Activated CD8-positive, alpha-beta memory T cell treated with anti-CD3 and anti-CD28 coated beads, Interleukin-2, amount 50 U/mL, for 24 hours (primary cell): ENCODE data around the gene GGA1.

Source experiments
- DNase-seq: peaks from one replicate; pipeline ENCODE4 v3.0.0-alpha.2; 2020; ENCODE audit errors: extremely low read depth

Gene GGA1, protein sequence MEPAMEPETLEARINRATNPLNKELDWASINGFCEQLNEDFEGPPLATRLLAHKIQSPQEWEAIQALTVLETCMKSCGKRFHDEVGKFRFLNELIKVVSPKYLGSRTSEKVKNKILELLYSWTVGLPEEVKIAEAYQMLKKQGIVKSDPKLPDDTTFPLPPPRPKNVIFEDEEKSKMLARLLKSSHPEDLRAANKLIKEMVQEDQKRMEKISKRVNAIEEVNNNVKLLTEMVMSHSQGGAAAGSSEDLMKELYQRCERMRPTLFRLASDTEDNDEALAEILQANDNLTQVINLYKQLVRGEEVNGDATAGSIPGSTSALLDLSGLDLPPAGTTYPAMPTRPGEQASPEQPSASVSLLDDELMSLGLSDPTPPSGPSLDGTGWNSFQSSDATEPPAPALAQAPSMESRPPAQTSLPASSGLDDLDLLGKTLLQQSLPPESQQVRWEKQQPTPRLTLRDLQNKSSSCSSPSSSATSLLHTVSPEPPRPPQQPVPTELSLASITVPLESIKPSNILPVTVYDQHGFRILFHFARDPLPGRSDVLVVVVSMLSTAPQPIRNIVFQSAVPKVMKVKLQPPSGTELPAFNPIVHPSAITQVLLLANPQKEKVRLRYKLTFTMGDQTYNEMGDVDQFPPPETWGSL

GRCh38 chr22:37608477-37609239 lies at the start of gene GGA1:
GGA1 (plus strand) TSS chr22:37608834; CDS start chr22:37608861, 27 bp downstream.
- DNase-seq = peak; percentile 76

- DNase-seq = no peak
These were observed 49.1 kb upstream of the GGA1 start for GRCh38 chr22:37559521-37559900.

GRCh38 chr22:37559901-37560607 lies 48.6 kb upstream of the GGA1 start, which contains the start of gene CDC42EP1:
CDC42EP1 (plus strand) TSS chr22:37560480; CDS start chr22:37566350, 5,870 bp downstream.
- no peak for DNase-seq

DNA sequence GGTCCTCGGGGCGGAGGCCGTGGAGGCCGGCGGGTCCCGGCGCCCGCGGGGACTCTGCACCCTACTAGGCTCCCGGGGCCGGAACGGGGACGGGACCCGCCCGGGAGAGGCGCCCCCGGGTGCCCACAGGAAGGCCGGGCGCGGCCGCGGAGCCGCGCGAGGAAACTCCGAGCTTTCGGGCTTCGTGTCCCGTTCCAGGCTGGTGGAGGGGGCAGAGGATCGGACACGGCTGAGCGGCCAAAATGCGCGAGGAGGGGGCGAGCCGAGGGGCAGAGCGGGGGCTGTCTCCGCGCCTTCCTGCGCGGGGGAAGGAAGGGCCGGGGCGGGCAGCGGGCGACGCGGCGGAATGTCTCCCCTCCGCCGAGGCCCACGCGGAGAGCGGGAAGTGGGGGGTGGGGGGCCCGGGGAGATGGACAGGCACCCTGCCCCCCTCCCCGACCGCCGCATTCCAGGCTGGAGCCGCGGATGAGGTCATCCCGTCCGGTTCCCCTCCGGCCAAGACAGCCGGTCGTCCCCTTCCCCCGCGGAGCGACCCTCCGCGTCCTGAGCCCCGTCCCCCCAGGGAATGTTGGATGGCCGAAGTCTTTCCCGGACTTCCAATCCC lies 47.9 kb upstream of the GGA1 start:
- DNase-seq = no peak

DNA sequence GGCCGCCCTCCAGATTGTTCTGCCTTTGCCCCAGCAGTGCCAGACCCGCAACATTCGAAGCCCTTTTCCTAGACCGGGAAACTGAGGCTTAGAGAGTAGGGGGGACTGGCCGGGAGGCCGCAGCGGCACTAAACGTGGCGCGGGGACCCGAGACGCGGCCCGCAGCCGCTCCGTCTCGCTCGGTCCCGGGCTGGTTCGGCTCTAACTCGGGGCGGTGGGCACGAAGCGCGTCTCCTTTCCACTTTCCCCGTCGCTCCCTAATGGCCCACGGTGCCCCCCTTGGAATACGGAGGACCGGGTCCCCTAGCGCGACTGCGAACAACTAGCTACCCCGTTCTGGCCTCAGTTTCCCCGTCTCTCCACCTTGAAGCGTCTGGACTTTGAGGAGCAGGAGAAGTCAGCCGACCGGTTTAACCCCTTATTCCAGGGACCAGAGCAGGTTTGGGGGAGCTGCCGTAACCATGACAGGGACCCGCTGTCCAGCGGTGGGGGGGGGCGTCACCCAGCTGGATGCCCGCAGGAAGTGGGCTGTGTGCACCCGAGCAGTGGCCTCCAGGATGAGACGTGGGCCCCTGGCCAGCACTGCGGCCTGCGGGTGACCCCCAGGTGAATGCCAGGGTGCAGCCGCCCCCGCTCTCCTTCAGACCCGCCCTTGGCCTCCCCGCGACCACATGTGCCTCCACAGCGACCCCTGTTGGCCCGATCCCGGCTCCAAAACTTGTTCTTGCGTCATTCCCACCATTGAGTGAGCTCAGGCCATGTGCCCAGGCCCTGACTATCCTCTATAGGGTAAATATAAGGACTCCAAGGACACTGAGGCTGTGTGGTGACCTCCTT lies 47.2 kb upstream of the GGA1 start:
- DNase-seq = peak; percentile 60

- no peak for DNase-seq
These were observed 46.4 kb upstream of the GGA1 start for GRCh38 chr22:37562049-37562875.

DNA sequence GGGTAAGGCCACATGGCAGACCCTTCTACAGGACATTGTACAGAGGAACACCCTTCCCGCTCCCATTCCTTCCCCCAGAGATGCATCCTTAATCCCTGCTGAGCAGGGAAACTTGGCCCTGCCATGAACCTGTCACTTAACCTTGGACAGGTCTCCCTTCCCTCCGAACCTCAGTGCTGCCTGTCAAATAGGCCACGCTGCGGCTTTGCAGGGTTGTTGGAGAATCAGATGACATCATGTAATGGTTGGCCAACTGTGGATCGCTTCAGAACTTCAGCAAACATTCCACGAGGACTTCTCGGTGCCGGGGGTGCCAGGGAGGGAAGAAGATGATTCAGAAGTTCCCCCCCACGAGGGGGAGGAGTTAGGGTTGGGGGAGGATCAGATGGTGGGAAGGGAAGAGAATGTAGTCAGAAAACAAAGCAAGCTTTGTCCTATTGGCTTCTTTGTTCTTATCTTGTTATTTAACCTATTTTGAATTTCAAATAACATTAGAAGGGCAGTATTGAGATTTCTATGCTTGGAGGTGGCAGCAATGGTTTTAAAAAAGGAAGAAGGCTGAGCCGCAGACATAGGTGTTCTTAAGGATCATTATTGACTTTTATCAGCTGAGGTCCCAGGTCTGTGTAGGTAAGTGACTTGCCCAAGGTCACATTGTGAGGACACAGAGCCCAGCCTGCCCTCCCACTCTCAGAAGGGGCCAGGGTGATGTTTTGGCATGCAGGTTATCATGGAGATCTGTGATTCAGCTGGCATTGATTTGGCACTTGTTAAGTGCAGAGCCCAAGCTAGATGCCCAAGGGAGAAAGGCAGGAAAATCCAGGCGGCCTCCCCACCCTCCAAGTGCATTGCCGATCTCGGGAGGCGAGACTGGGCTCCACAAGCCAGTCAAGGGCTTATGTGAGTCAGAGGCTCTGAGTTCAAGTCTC lies 45.2 kb upstream of the GGA1 start:
- no peak for DNase-seq

DNA sequence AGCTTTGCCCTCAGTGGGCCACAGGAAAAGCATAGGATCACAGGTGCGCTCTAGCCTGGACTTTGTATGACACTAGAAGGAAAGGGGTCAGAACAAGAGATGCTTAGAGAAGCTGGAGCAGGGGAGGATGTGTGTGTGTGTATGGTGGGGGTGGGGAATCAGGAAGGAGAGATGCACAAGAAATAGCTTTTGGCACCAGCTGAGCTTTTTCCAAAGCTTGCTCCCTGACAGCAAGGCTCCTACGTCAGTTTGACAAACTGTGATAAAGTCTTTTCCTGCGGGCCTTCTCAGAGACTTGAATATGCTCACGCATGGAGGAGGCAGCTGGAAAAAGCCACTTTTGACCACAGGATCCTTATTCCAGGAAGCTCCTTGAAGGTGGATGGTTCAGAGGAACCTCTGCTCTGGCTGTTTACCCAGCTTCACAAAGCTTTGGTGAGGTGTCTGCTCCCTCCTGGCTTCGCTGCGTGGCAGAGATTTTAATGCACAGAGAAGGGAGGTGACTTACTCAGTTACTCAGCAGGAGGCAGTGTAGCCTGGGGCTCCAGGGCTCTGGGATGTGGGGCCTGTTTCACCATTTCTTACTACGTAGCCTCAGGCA lies 44.4 kb upstream of the GGA1 start:
- DNase-seq = no peak

DNA sequence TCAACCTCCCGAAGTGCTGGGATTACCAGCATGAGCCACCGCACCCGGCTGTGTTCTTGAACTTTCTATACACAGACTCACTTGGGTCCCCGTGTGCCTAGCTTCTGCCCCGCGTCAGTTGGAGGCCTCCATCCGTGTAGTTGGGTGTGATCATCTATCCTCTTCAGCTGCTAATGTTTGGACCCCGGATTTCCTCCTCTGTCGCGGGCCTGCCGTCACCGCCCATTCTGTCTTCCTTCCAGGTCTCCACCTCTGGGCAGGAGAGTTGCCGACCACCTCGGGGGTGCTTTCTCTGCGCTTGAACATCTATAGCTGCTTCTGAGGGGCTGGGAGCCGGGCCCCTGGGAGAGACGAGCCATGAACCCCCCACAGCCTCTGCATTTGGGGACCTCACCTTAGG lies 42.8 kb upstream of the GGA1 start:
- no peak for DNase-seq

- no peak for DNase-seq
These were observed 42.3 kb upstream of the GGA1 start for GRCh38 chr22:37566329-37566837.

DNA sequence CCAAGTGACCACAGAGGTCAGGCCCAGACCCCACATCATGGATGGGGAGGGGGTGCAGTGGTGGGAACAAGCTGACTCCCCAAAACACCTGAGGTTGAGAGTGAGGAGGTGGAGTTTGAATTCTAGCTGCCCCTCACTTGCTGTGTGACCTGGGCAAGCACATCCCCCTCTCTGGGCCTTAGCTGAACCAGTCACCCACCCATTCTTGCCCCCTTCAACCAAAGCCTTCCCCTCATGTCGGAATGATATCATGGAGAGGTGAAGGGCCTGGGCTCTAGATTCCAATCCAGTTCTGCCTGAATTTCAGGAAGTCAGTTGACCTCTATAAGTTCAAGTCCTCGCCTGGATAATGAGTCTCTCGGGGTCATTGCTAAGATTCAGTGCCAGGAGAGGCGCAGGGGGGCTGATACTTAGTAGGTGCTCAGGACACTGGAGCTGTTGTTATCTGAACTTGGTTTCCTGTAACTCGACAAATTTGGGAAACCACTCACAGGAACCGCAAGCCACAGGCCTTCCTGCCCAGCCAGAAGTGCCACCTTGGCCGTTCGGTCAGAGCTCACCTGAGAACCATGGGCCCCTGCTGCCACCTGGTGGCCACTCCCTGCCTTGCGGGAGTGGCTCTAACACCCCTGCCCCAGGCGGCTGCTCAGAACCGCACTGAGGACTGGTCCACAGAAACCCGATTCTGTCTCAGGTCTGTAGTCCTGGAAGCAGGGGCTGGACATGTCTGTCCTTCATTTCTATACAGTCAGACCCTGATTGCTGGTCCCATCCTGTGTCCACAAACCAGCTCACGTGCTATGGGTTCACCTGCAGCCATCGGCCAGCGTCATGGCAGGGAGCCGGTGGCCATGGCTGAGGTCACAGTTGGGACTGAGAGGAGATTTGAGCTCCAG lies 41.5 kb upstream of the GGA1 start:
- DNase-seq = peak; percentile 74

- no peak for DNase-seq
These were observed 40.6 kb upstream of the GGA1 start for GRCh38 chr22:37568012-37568411.

- DNase-seq = no peak
These were observed 40.1 kb upstream of the GGA1 start for GRCh38 chr22:37568448-37569008.

DNA sequence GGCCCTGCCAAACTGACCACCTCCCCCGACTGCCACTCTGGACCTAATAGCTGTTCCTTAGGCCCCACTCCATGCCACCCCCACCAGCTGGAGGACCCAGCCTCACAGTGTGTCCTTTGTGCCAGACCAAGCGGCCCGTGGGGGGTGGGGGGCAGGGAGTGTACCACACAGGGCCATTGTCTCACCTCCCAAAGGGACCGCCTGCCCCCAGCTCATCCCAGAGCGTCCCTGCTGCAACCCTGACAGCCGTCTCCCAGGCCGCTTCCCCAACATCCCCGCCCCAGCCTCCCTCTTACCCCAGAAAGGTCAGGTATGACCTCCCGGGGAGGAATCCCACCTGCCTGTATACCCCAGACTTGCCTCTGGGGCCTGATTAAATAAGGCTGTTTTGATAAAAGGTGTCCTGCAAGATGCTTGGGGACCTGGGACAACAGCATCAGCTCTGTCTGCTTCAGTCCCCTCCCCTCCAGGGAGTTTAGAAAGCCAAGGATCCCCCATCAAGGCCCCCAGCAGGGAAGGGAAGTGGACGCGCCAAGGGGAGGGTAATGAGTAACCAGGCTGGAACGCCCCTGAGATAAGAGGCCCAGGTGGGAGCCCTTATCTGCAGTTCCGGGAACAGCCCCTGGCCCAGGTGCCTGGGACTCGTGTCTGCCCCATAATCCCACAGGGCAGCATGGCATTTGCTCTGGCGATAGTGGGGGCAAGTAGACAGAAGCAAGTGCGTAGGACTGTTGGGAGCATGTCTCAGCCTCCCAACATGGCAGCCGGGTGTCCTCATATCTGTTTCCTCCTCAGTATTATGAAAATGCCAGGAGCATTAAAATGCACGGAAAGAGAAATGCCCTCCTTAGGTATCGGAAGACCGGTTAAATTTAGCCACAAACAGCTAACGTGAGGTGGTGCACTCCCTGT lies 39.4 kb upstream of the GGA1 start:
- DNase-seq = no peak

DNA sequence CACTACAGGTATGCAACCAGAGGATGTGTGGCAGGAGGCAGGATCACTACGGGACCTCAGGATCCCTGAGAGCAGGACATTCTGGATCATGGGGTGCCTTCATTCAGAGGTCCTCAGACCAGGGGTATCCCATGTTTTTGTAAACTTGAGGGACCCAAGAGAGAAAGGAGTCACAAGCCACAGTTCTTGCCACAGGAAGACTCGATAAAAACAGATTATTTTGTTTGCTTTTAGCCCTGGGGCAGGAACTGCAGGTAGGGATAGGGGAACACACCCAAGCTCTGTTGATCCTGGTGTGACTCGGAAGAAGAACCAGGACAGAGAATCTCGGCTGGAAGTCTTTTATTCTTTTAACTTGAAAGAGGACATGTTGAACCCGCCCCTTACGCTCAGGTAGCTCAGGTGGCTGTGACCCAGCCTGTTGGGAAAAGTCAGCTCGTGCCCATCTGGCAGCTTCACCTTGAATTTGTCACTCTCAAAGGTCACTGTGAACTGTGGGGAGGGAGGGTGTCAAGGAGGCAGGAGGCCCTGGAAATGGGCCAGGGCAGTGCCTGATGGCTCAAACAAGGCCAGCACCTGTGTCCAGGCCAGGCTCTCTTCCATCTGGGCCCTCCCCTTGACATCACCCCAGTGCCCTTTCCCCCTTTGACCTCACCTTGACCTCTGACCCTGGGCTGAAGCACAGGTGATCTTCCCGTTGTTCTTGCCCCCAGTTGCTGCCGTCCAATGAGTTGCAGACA lies 38.5 kb upstream of the GGA1 start:
- no peak for DNase-seq
